ENCODE results near the gene CLEC4G. TPM values are rescaled to one million over a fixed set of nuclear protein-coding genes. Genes with fewer than 3 reads are reported as not detected.

CLEC4G gene
- total and polyA plus RNA-seq, 2 of the 13 experiments (the other 11 are each of a cell fraction or from before 2014, with no cell fraction given) = not detected

GRCh38 chr19:7678971-7679751 is 52.7 kb downstream of the CLEC4G start:
- Histone ChIP-seq H3K9ac (ENCODE audit: insufficient read depth, low read depth, low read length) (no peak overlapping the region), H3K4me3 (replicated peaks in 1 of 3; ENCODE audit: insufficient read depth in 1 of 3, low read depth in 2 of 3, low read length in 3 of 3) (no peak overlapping the region), H4K20me1 (ENCODE audit: insufficient read depth, low read length) (no peaks in the 10 kb centered on the region), H3K36me3 (replicated peaks in 1 of 2; ENCODE audit: control insufficient read depth in 1 of 2, insufficient read depth in 2 of 2, low read length in 2 of 2) (0 out of 5 replicates have a peak, but pooled peaks cover 0 to 2% of the 10 kb centered on the region in 2 experiments), H3K4me1 (ENCODE audit: insufficient read depth, low read length) (peaks cover 36% of the 10 kb centered on the region), H3K27ac (ENCODE audit: extremely low read length, insufficient read depth, low read length) (no peak overlapping the region), H3K79me2 (ENCODE audit: insufficient read depth, low read length) (peaks cover 5% of the 10 kb centered on the region), H3K4me2 (ENCODE audit: low read depth, low read length) (peak overlapping the region; percentile 92; the same call in 1 of the 2 replicates), H2AFZ (ENCODE audit: low read length) (no peak overlapping the region), H3K9me3 (ENCODE audit: low read length) (no peaks in the 10 kb centered on the region), H3K27me3 (ENCODE audit: control insufficient read depth in 1 of 2, insufficient read depth in 2 of 2, low read length in 2 of 2) (peaks cover 3 to 20% of the 10 kb centered on the region in 2 experiments; a peak in 2 of 5 replicates)
- DNase-seq (ENCODE audit: low spot score) = peak; percentile 36
- ChIA-PET CTCF (ENCODE audit: low intra/inter-chr PET ratio, low total read pairs) (interaction anchor here (2.8 to 3.1 kb wide), 2 partner anchors 27 to 111 kb away, joined by 13 to 34 read pairs; no protein-coding TSS in a partner anchor), POLR2A (no interaction called here)
- 35% methylated on average over 26 of the region's 30 CpGs for WGBS (ENCODE audit: low lambda C conversion rate)
- ATAC-seq = no peak; the same call in 2 of the 3 replicates
- peak; percentile 39 for FAIRE-seq
- intact Hi-C loops (cut with micrococcal nuclease; ENCODE audit: unreplicated experiment) = no loop called here
- TF ChIP-seq KDM5B (CRISPR knock-in tag; IDR thresholded peaks at IDR 0.05; ENCODE audit: borderline replicate concordance) (0 out of 2 replicates have a peak, but pooled peaks have one; percentile 6), TCF7 (IDR thresholded peaks at IDR 0.05; ENCODE audit: low read depth) (no peak), CTCF (CRISPR knock-in tag; IDR thresholded peaks at IDR 0.05) (peak; percentile 56), KDM4B (CRISPR knock-in tag; IDR thresholded peaks at IDR 0.05) (no peak), ZBTB21 (CRISPR knock-in tag; IDR thresholded peaks at IDR 0.05) (no peak), SIX1 (CRISPR knock-in tag; IDR thresholded peaks at IDR 0.05; ENCODE audit: borderline replicate concordance) (no peak), ELF3 (CRISPR knock-in tag; IDR thresholded peaks at IDR 0.05) (no peak), RARA (CRISPR knock-in tag; IDR thresholded peaks at IDR 0.05) (0 out of 2 replicates have a peak, but pooled peaks have one; percentile 13), SKIL (CRISPR knock-in tag; IDR thresholded peaks at IDR 0.05; ENCODE audit: borderline replicate concordance) (0 out of 2 replicates have a peak, but pooled peaks have one; percentile 13), ZBTB26 (CRISPR knock-in tag; IDR thresholded peaks at IDR 0.05; ENCODE audit: borderline replicate concordance) (no peak), STAG1 (CRISPR knock-in tag; IDR thresholded peaks at IDR 0.05) (peak; percentile 53; the same call in 1 of the 2 replicates)
- no TSS peak for BruUV-seq (replicated peaks)
- in situ Hi-C loops (cut with HindIII; ENCODE audit: extremely low pct_ligation_motif_present, low pct_unique_long_range_greater_than_20kb) = no loop called here
